Kidney tubule cell (primary cell): ENCODE measurements around the gene ZNF865.
"Not testable (repeated sequence)": the region's sequence is repeated elsewhere in the genome, so short reads cannot be mapped to it uniquely, and the experiment has no call there.

Experiments used
- DNase-seq: peaks from one replicate; pipeline ENCODE4 v3.0.0-alpha.2; 2018; ENCODE audit warnings: low spot score

ZNF865 gene

DNA sequence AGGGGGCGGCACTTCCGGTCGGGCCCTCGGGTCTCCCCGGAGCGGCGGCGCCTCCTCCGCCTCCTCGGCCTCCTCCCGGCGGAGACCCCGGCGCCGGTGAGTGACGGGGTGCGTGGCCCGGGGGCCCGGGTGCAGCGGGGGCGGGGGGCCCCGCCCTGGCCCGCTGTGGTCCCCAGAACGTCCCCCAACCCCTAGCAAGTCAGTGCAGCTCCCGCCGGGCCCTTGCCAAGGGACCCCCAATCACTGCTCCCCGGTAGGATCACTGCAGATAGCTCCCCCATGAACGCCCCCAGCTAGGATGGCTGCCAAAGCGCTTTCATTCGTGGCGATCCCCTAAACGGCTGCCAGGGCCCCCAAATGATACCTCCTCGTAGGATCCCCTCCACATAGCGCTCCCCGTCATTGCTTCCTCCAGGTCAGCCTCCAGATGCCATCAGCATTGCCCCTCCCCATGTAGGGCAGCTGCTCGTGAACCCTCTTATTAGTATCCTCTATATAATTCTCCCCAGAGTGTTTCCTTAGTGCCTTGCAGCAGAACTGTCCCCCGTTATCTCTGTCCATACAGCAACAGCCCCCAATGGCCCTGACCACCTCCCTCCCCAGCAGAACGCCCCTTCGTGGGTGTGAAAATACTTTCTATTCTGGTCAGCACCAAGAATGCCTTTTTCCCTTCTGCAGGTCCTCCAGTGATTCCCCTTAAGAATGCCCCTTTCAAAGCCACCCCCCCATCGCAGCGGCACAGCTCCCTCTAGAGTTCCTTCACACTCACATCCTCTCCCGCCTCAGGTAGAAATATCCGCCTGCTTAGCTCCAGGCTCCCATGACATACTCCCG, at the start of gene ZNF865:
ZNF865 (plus strand) TSS at position 11 of the 834 bp plus-strand sequence. CDS start 7,972 bp downstream, outside the sequence.
- peak; percentile 88 for DNase-seq

DNA sequence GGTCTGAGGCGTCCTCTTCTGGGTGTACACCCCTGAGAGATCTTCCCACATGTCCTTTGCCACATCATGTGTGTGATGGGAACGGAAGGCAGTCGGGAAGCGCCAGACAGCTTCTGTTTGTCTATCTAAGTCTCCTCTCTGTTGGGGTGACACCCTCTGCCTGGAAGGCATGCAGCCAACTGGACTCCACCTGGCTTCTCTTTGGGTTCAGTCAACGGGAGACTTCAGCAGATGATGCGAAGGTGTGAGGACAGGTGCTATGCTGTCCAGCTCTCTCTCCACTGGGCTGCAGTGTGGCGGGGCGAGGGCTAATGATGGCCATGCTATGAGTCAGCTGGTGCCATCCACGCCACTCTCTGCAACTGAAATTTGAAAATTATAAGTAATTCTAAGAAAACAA, 45.8 kb upstream of the ZNF865 start:
- DNase-seq, result no peak

DNA sequence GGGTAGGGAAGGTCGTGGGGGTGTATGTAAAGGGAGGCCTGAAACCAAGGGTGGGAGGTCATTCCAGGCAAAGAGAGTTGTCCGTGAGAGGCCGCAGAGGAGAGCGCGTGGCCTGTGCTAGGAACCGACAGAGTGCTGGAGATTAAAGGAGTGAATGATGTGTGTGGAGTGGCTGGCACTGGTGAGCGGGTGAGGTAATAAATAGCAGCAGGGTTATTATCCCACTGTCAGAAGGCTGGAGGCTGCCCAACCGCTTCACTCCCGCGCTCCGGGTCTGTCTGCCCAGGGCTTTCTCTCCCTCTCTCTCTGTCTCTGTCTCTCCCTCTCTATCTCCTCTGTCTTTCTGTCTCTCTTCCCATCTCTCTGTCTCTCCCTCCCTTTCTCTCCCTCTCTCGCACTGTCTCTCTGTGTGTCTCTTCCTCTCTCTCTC, 42.2 kb upstream of the ZNF865 start:
- no peak for DNase-seq

DNA sequence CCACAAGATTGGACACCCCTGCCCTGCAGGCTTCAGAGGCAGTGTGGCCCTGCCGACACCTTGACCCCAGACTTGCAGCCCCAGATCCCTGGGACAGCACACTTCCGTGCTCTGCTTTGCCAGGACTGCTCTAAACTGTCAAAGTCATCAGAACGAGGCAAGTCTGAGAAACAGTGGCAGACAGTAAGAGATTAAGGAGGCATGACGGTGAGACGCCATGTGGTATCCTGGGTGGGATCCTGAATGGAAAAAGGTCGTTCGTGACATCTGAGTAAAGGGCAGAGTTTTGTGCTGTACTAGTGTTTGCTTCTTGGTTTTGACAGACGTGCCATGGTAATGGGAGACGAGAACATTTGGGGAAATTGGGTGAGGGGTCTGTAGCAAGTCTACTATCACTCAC, 38.6 kb upstream of the ZNF865 start:
- DNase-seq, result no peak

DNA sequence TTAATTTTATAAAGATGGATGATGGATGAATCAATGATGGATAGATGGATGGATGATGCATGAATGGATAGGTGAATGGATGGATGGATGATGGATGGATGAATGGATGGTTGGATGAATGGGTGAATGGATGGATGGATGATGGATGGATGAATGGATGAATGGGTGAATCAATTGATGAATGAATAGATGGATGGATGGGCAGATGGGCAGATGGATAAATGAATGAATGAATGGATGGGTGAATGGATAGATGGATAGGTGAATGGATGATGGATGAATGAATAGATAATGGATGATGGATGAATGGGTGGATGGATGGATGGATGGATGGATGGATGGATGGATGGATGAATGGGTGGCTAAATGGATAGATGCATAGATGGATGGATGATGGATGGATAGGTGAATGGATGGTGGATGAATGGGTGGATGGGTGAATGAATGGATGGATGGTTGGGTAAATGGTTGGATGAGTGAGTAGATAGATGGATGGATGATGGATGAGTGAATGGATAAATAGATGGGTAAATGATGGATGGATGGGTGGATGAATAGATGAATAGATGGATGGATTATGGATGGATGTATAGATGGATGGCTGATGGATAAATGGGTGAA, 37.6 kb upstream of the ZNF865 start:
- no peak for DNase-seq

DNA sequence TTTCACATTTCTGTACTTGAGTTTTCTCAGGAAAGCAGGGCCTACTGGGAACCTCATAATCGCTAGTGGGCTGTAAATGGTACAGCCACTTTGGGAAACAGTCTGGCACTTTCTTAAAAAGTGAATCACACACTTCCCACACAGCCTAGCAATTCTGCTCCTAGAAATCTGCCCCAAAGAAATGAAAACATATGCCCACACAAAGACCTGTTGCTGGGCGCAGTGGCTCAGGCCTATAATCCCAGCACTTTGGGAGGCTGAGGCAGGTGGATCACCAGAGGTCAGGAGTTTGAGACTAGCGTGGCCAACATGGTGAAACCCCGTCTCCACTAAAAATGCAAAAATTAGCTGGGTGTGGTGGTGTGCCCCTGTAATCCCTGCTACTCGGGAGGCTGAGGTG, 36.0 kb upstream of the ZNF865 start:
- DNase-seq, result not testable (repeated sequence)

DNA sequence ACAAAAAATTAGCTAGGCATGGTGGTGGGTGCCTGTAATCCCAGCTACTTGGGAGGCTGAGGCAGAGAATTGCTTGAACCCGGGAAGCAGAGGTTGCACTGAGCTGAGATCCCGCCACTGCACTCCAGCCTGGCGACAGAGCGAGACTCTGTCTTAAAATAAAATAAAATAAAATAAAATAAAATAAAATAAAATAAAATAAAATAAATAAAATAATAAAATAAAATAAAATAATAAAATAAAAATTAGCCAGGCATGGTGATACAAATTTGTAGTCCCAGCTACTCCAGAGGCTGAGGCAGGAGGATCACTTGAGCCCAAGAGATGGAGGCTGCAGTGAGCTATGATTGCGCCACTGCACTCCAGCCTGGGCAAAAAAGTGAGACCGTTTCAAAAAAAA, 31.5 kb upstream of the ZNF865 start:
- not testable (repeated sequence) for DNase-seq

DNA sequence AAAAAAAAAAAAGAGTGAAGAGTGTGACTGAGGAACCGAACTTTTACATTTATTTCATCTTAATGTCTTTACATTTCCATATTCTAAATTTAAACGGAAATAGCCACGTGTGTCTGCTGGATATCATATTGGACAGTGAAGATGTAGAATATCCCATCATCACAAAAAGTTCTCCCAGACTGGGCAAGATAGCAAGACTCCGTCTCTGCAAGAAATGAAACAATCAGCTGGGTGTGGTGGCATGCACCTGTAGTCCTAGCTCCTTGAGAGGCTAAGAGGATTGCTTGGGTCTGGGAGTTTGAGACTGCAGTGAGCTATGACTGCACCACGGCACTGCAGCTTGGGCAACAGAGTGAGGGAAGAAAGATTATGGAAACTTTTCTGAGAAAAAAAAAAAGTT, 28.7 kb upstream of the ZNF865 start:
- no peak for DNase-seq

DNA sequence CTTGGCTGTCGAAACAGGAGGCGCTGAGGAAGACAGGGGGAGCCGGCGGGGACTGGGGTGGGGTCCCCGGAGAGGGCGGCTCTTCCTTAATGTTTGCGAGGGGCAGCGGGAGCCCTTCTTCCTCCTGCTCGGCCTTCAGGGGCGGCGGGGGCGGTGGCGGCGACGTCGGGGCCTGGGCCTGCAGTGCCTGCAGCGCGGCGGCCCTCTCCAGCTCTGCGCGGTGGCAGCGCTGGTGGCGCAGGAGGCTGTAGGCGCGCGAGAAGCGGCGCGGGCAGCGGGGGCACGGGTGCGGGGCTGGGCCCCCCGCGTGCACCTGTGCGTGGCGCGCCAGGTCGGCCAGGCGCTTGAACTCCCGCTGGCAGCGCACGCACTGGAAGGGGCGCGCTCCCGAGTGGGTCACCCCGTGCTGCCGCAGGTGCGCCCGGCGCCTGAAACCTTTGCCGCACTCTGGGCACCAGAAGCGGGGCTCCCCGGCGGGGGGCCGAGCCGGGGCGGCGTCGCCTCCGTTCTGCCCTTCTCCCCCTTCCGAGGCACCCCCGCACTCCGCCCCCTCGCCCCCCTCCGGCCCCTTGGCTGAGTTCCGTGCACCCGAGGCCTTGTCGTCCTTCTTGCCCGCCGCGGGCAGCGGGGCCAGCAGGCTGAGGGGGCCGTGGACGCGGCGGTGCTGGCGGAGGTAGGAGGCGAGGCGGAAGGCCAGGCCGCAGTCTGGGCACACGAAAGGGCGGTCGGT, 27.3 kb upstream of the ZNF865 start:
- DNase-seq, result no peak

DNA sequence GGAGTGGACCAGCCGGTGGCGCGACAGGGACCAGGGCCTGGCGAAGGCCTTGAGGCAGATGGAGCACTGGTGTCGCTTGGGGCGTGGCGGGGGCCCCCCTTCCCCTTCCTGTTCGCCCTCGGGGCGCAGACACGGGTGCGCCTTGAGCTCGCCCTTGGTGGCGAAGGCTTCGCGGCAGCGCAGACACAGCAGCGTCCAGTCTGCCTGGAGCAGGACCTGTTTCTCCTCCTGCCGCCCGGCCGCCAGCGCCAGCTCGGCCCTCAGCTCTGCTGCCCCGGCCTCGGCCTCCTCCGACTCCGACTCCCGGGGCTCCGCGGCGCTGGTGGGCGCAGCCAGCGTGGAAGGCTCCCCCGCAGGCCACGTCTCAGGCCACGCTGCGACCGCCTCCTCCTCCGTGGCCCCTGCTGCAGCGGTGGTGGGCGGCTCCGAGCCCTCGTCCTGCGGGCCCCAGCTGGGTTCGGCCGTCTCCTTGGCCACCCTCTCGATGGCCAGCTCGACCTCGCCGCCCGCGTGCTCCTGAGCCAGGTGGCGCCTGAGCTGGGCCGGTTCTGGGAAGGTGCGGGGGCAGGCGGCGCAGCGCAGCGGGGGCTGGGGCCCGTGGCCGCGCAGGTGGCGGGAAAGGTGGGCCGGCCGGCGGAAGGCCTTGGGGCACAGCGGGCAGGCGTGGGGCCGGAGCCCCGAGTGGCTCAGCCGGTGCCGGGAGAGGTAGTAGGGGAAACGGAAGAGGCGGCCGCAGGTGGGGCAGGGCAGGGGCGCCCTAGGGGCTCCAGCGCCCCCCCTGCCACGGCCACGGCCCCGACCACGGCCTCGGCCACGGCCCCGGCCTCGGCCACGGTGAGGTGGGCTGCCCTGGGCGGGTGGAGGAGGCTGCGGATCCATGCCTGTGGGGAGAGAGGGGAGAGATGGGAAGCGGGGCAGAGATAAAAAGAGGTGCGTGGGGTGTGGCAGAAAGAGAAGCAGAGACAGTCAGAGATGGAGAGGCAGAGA, 26.4 kb upstream of the ZNF865 start:
- DNase-seq, result no peak

DNA sequence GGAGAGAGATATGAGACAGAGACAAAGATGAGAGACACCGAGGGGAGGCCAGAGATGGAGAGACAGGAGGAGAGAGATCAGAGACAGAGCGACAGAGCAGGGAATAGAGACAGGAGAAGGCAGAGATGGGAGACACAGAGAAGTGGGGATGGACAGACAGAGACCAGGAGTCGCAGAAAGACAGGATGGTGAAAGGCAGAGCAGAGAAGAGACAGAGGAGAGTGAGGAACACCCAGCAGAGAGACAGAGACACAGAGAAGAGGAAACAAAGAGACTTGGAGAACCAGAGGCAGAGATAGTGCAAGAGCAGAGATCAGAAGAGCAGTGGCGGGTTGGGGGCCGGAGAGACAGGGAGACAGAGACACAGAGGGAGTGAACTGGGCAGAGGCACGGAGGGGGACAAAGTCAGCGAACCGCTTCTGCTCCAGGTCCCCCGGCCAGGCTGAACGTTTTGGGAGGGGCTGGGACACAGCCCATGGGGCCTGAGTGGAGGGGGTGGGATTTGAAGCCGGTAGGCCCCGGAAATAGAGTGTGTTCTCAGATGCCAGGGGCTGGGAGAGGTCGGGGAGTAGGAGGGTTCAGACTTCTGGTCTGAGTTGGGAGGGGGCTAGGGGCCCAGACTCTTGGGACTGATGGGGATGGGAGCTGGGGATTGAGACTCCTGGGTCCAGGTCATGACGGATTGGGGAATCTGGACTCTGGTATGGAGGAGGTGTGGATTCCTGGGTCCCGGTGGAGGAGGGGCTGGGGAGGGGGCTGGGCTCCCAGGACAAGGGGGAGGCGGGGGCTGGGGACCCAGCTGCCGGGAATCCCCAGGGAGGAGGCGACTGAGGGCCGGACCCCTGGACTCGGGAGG, 25.5 kb upstream of the ZNF865 start:
- DNase-seq, result peak; percentile 45

DNA sequence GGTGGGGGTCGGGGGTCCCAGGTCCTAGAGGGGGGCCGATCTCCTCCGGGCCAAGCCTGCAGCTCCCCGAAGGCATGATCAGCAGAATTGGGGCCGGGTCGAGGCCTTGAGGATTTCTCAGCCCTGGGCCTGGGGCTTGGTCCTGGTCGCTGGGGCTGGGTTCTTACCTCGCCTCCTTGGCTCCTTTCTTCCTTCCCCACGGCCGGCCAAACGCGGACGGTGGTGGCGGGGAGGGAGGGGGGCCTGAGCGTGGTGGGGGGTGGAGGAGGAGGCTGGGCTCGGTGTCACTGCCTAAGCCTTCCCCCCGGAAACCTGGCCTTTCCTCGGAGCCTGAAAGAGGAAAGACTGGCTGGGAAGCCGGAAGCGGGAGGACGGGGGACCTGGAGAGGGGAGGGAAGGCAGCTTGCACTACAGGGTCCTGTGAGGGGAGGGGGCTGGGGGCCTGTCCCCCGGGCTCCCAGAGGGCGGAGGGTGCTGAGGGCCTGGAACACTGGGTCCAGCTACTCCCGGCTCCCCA, 24.8 kb upstream of the ZNF865 start, which contains the start of gene ZNF579:
ZNF579 (minus strand) TSS at position 221 of the 517 bp plus-strand sequence. CDS start 1,209 bp downstream, outside the sequence.
- DNase-seq, result peak; percentile 90

DNA sequence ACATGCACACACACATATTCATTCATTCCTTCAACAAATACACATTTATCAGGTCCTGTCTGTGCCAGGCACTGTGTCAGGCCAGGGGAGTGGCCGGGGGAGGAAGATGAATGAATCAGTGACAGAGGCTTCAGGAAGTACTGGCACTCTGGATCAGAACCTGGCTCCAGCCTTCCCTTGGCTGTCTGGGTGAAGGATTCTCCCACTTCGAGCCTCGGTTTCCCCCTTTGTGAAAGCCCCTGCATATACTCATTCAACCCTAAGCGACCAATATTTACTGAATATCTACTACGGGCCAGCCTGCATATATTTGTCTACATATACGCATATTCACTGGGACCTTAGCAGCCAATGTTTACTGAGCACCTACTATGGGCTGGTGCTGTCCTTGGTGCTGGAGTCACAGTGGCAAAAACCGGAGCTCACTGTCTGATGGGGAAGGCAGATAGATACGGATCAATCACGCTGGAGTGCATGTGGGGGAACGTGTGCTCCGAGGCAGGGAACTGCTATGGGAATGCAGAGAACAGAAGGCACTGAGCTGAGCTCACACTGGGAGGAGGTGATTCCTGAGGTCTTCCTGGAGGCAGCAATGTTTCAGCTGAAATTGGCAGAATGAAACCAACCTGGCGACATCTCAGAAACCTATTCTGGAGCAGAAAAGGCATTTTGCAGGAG, 24.2 kb upstream of the ZNF865 start:
- DNase-seq, result no peak

DNA sequence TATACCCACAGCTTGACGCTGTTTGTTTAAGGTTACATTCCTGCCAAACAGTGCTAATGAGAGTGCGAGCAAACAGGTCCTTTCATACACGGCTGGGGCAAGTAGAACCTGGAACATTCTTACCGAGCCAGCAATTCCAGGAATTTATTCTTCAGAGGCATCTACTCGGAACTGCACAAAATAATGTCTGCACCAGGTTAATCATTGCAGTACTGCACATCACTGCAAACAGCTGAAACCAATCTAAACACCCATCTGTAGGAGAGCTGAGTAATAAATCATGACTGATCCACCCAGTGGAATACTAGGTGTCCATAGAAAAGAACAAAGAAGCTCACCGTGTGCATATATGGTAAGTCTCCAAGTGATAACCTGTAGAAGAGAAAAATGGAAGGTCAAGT, 23.6 kb upstream of the ZNF865 start:
- DNase-seq, result peak; percentile 93

DNA sequence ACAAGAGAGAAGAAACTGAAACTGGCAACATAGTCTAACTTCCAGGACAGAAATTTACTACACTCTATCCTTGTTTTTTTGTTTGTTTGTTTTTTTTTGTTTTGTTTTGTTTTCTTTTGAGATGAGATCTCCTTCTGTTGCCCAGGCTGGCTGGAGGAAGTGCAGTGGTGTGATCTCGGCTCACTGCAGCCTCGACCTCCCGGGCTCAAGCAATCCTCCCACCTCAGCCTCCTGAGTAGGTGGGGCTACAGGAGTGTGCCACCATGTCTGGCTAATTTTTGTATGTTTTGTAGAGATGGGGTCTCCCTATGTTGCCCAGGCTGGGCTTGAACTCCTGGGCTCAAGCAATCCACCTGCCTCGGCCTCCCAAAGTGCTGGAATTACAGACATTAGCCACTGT, 23.2 kb upstream of the ZNF865 start:
- not testable (repeated sequence) for DNase-seq

DNA sequence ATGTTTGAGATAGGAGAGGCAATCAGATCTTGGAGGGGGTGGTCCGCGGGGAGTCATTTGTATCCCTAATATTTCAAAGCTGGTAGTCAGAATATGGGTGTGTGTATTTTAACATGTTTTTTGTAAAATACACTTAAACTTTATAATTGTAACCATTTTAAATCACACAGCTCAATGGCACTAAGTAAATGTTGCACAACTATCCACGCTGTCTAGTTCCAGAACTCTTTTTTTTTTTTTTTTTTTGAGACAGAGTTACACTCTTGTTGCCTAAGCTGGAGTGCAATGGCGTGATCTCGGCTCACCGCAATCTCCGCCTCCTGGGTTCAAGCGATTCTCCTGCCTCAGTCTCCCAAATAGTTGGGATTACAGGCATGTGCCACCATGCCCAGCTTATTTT, 21.6 kb upstream of the ZNF865 start:
- not testable (repeated sequence) for DNase-seq

DNA sequence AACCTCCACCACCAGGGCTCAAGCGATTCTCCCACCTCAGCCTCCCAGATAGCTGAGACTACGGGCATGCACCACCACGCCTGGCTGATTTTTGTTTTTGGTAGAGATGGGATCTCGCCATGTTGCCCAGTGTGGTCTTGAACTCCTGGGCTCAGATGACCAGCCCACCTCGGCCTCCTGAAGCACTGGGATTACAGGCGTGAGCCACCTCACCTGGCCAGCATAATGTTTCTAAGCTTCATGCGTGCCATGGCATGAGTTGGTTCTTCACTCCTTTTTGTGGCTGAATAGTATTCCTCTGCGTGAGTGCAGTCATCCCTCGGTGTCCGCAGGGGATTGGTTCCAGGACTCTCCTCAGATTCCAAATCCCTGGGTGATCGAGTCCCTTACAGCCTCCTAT, 20.6 kb upstream of the ZNF865 start:
- no peak for DNase-seq

DNA sequence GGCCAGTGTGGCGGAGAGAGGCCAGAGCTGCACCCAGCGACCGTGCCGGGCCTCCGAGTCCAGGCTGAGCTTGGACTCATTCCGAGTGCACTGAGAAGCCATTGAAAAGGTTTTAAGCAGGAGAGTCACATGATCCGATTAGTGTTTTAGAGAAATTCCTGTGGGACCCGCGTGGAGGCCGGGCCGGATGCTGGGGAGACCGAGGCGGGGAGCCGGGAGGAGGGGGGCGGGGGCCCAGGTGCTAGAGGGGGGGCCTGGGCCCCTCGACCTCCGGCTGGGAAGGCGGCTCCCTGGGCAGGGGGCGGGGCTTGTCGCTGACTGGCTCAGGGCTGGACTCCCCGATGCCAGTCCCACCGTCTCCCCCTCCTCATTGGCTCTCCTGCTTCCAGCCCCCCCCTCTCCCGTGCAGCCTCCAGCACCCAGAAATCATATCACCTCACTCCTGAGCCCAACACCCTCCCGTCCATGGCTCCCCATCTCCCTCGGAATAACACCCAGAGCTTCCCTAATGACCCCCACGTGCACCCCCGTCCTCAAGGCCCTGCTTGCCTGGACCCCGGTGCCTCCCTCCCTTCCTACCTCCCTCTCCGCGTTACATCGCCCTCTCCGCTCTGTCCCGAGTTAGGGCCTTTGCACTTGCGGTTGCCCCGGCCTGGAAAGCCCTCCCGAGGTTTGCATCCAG, 19.6 kb upstream of the ZNF865 start:
- DNase-seq, result peak; percentile 83
